ENCODE measurements around the gene NDUFA6. TPM values are rescaled to one million over a fixed set of nuclear protein-coding genes. Genes with fewer than 3 reads are reported as not detected.
A peak's percentile ranks its signal among the peaks of the same experiment; 100 is the strongest.
"Not testable (repeated sequence)": the region's sequence is repeated elsewhere in the genome, so short reads cannot be mapped to it uniquely, and the experiment has no call there.

The NDUFA6 gene
- total RNA-seq = 52.0 and 67.3 TPM in 2 replicates

- Histone ChIP-seq H3K36me3 (ENCODE audit: control insufficient read depth, insufficient read depth, low read length) (no peaks in the 10 kb centered on the region), H3K4me3 (ENCODE audit: low read depth, low read length) (peak within 1 kb of the TSS; percentile 75), H3K27me3 (ENCODE audit: control insufficient read depth, insufficient read depth, low read length) (no peaks in the 10 kb centered on the region)
- TF ChIP-seq CTCF (IDR thresholded peaks at IDR 0.05; ENCODE audit: insufficient read depth, low read length, poor library complexity, severe bottlenecking) = peak; percentile 88
- peak; percentile 95 for DNase-seq (ENCODE audit: low read depth)
These were observed at the start of gene NDUFA6 for GRCh38 chr22:42090596-42091454. Gene NDUFA6 (minus strand): TSS chr22:42090772. CDS start chr22:42090744, 28 bp downstream.

GRCh38 chr22:42140153-42140552 lies 49.6 kb upstream of the NDUFA6 start:
- not testable (repeated sequence) for DNase-seq (ENCODE audit: low read depth); H3K27me3 ChIP-seq (ENCODE audit: control insufficient read depth, insufficient read depth, low read length); H3K36me3 ChIP-seq (ENCODE audit: control insufficient read depth, insufficient read depth, low read length); H3K4me3 ChIP-seq (ENCODE audit: low read depth, low read length)

- DNase-seq (ENCODE audit: low read depth); H3K4me3 ChIP-seq (ENCODE audit: low read depth, low read length); H3K36me3 ChIP-seq (ENCODE audit: control insufficient read depth, insufficient read depth, low read length); H3K27me3 ChIP-seq (ENCODE audit: control insufficient read depth, insufficient read depth, low read length): not testable (repeated sequence)
These were observed 48.9 kb upstream of the NDUFA6 start for GRCh38 chr22:42139508-42139907.

GRCh38 chr22:42138972-42139371 lies 48.4 kb upstream of the NDUFA6 start:
- DNase-seq (ENCODE audit: low read depth) = no peak
- H3K36me3 ChIP-seq (ENCODE audit: control insufficient read depth, insufficient read depth, low read length) = no peaks in the 10 kb centered on the region
- TF ChIP-seq CTCF (IDR thresholded peaks at IDR 0.05; ENCODE audit: insufficient read depth, low read length, poor library complexity, severe bottlenecking) = no peak

GRCh38 chr22:42138122-42138770 lies 47.7 kb upstream of the NDUFA6 start:
- Histone ChIP-seq H3K27me3 (ENCODE audit: control insufficient read depth, insufficient read depth, low read length) (no peaks in the 10 kb centered on the region), H3K36me3 (ENCODE audit: control insufficient read depth, insufficient read depth, low read length) (no peaks in the 10 kb centered on the region), H3K4me3 (ENCODE audit: low read depth, low read length) (no peak overlapping the region)
- no peak for TF ChIP-seq CTCF (IDR thresholded peaks at IDR 0.05; ENCODE audit: insufficient read depth, low read length, poor library complexity, severe bottlenecking)
- no peak for DNase-seq (ENCODE audit: low read depth)

More at GRCh38 chr22:42138972-42139371, 48.4 kb upstream of the NDUFA6 start:
- no peak overlapping the region for H3K4me3 ChIP-seq (ENCODE audit: low read depth, low read length)
- no peaks in the 10 kb centered on the region for H3K27me3 ChIP-seq (ENCODE audit: control insufficient read depth, insufficient read depth, low read length)

- DNase-seq (ENCODE audit: low read depth); H3K27me3 ChIP-seq (ENCODE audit: control insufficient read depth, insufficient read depth, low read length); H3K36me3 ChIP-seq (ENCODE audit: control insufficient read depth, insufficient read depth, low read length); H3K4me3 ChIP-seq (ENCODE audit: low read depth, low read length): not testable (repeated sequence)
These were observed 45.1 kb upstream of the NDUFA6 start for GRCh38 chr22:42135688-42136087.

- no peak for DNase-seq (ENCODE audit: low read depth)
- Histone ChIP-seq H3K36me3 (ENCODE audit: control insufficient read depth, insufficient read depth, low read length) (no peaks in the 10 kb centered on the region), H3K27me3 (ENCODE audit: control insufficient read depth, insufficient read depth, low read length) (no peaks in the 10 kb centered on the region), H3K4me3 (ENCODE audit: low read depth, low read length) (no peak overlapping the region)
- TF ChIP-seq CTCF (IDR thresholded peaks at IDR 0.05; ENCODE audit: insufficient read depth, low read length, poor library complexity, severe bottlenecking) = no peak
These were observed 43.8 kb upstream of the NDUFA6 start for GRCh38 chr22:42134100-42135020.

Data from kidney epithelial cell (primary cell).